GM23338 (cell line): Measurements from ENCODE around the gene SEMA6B. TPM values are rescaled to one million over a fixed set of nuclear protein-coding genes. Genes with fewer than 3 reads are reported as not detected.

Source experiments
- ATAC-seq: fragments of 200-7000 bp; cut with Tn5 transposase; 3 replicates; pipeline ENCODE4 v1.9.1; 2020
- DNase-seq: peaks from one replicate; pipeline ENCODE4 v3.0.0-alpha.2; 2015; ENCODE audit warnings: low spot score
- H2AFZ ChIP-seq: fragments of 200-600 bp; sonication (generic); 2 replicates; pipeline ENCODE4 v1.8.0; 2016; ENCODE audit warnings: antibody characterized with exemption, mild to moderate bottlenecking, moderate library complexity
- H3F3A ChIP-seq: fragments of 200-600 bp; sonication (generic); replicated peaks from 2 replicates; pipeline ENCODE4 v1.8.0; 2017; ENCODE audit warnings: antibody characterized with exemption, mixed run types, low read depth
- H3K27ac ChIP-seq: fragments of 200-600 bp; sonication (generic); 2 replicates; pipeline ENCODE4 v1.6.1; 2016; ENCODE audit warnings: low read depth
- H3K27me3 ChIP-seq: fragments of 200-600 bp; sonication (generic); 2 replicates; pipeline ENCODE4 v1.8.0; 2016; ENCODE audit warnings: mild to moderate bottlenecking, mixed run types, moderate library complexity; ENCODE audit not compliant: insufficient read depth
- H3K36me3 ChIP-seq: fragments of 200-600 bp; sonication (generic); 2 replicates; pipeline ENCODE4 v1.8.0; 2016; ENCODE audit warnings: mild to moderate bottlenecking; ENCODE audit not compliant: insufficient read depth
- H3K4me1 ChIP-seq: fragments of 200-600 bp; sonication (generic); 2 replicates; pipeline ENCODE4 v1.8.0; 2016; ENCODE audit warnings: mild to moderate bottlenecking, moderate library complexity; ENCODE audit not compliant: insufficient read depth
- H3K4me2 ChIP-seq: fragments of 200-600 bp; sonication (generic); 2 replicates; pipeline ENCODE4 v1.7.1; 2017; ENCODE audit warnings: mixed run types
- H3K4me3 ChIP-seq: fragments of 200-600 bp; sonication (generic); 2 replicates; pipeline ENCODE4 v1.6.1; 2016; ENCODE audit warnings: mixed run types
- H3K79me2 ChIP-seq: fragments of 200-600 bp; sonication (generic); replicated peaks from 2 replicates; pipeline ENCODE4 v1.8.0; 2017; ENCODE audit warnings: mild to moderate bottlenecking; ENCODE audit not compliant: insufficient read depth
- H3K9me2 ChIP-seq: fragments of 200-600 bp; sonication (generic); 2 replicates; pipeline ENCODE4 v1.8.0; 2017; ENCODE audit not compliant: insufficient read depth
- H4K20me1 ChIP-seq: fragments of 200-600 bp; sonication (generic); replicated peaks from 2 replicates; pipeline ENCODE4 v1.8.0; 2017; ENCODE audit warnings: mild to moderate bottlenecking; ENCODE audit not compliant: insufficient read depth
- H3K27ac Mint-ChIP-seq: 2 replicates; pipeline ENCODE4 v1.8.0; 2020; ENCODE audit warnings: inconsistent platforms, mild to moderate bottlenecking, moderate library complexity, mixed read lengths
- H3K27me3 Mint-ChIP-seq: 3 replicates; pipeline ENCODE4 v1.8.0; 2022; ENCODE audit warnings: low read depth, mild to moderate bottlenecking, moderate library complexity, mixed read lengths, inconsistent platforms; ENCODE audit not compliant: insufficient read depth, poor library complexity
- H3K36me3 Mint-ChIP-seq: 3 replicates; pipeline ENCODE4 v1.8.0; 2021; ENCODE audit warnings: low read depth, mild to moderate bottlenecking, inconsistent platforms, moderate library complexity, mixed read lengths
- H3K4me1 Mint-ChIP-seq: 3 replicates; pipeline ENCODE4 v1.8.0; 2020; ENCODE audit warnings: mild to moderate bottlenecking, inconsistent platforms, mixed read lengths
- H3K4me3 Mint-ChIP-seq: 3 replicates; pipeline ENCODE4 v1.8.0; 2021; ENCODE audit warnings: moderate library complexity, mild to moderate bottlenecking, inconsistent platforms, mixed read lengths
- H3K9me3 Mint-ChIP-seq: 3 replicates; pipeline ENCODE4 v1.8.0; 2020; ENCODE audit warnings: moderate library complexity, mild to moderate bottlenecking, inconsistent platforms, mixed read lengths
- CREB1 ChIP-seq: fragments of 250-450 bp; sonication (Bioruptor Pico); IDR thresholded peaks from 2 replicates; pipeline ENCODE4 v1.5.0; 2020; ENCODE audit warnings: low read depth, mild to moderate bottlenecking, moderate library complexity
- ETS1 ChIP-seq: IDR thresholded peaks from 2 replicates; pipeline ENCODE4 v1.6.1; 2016; ENCODE audit warnings: antibody characterized with exemption
- EZH2 ChIP-seq: fragments of 200-600 bp; sonication (generic); IDR thresholded peaks from one replicate; pipeline ENCODE4 v1.8.0; 2017; ENCODE audit warnings: antibody characterized with exemption, mild to moderate bottlenecking, low read depth; ENCODE audit not compliant: unreplicated experiment
- EZH2phosphoT487 ChIP-seq: fragments of 200-600 bp; sonication (generic); IDR thresholded peaks from one replicate; pipeline ENCODE4 v1.8.1; 2018; ENCODE audit warnings: antibody characterized with exemption; ENCODE audit not compliant: unreplicated experiment
- JUNB ChIP-seq: IDR thresholded peaks from one replicate; pipeline ENCODE4 v1.6.1; 2016; ENCODE audit warnings: antibody characterized with exemption; ENCODE audit not compliant: unreplicated experiment
- NANOG ChIP-seq: IDR thresholded peaks from 2 replicates; pipeline ENCODE4 v1.6.1; 2016; ENCODE audit warnings: antibody characterized with exemption, borderline replicate concordance
- POLR2AphosphoS5 ChIP-seq: IDR thresholded peaks from 2 replicates; pipeline ENCODE4 v1.6.1; 2016; ENCODE audit warnings: antibody characterized with exemption, low read depth
- STAT1 ChIP-seq: IDR thresholded peaks from one replicate; pipeline ENCODE4 v1.6.1; 2016; ENCODE audit warnings: antibody characterized with exemption; ENCODE audit not compliant: unreplicated experiment
- ZNF114 ChIP-seq: fragments of 250-450 bp; sonication (Bioruptor Pico); IDR thresholded peaks from 2 replicates; pipeline ENCODE4 v1.5.0; 2020; ENCODE audit warnings: mild to moderate bottlenecking, moderate library complexity
- ZNF331 ChIP-seq: fragments of 250-450 bp; sonication (Bioruptor Pico); IDR thresholded peaks from 2 replicates; pipeline ENCODE4 v1.5.0; 2020; ENCODE audit warnings: low read depth, mild to moderate bottlenecking, moderate library complexity
- polyA plus RNA-seq: library from polyadenylated mRNA; unstranded; fragments of >200 nt; fragmentation: Nextera tagmentation; extraction: Ambion mirVana; gene quantifications from 2 replicates; pipeline ENCODE4 v1.2.1, GENCODE V29; 2016
- total RNA-seq: library from RNA; depleted of rRNA; stranded (reverse); fragments of >200 nt; shearing (Covaris generic); gene quantifications from 2 replicates; pipeline ENCODE4 v1.2.3, GENCODE V29; 2014
- TF ChIP-seq, protein P1 (sequence below), 2 experiments: fragments of 200-600 bp in 1 of 2; sonication (generic) in 1 of 2; conservative IDR thresholded peaks; 2 replicates each; pipeline versions ENCODE4 v1.5.1 to v1.6.1; 2016 to 2017; ENCODE audit warnings: antibody characterized with exemption in 2 of 2, low read depth in 2 of 2, mild to moderate bottlenecking in 2 of 2, moderate library complexity in 1 of 2
- TF ChIP-seq, protein P2 (sequence below): IDR thresholded peaks from one replicate; pipeline ENCODE4 v1.6.1; 2018; ENCODE audit warnings: antibody characterized with exemption; ENCODE audit not compliant: unreplicated experiment
- TF ChIP-seq, protein P3 (sequence below): fragments of 250-450 bp; sonication (Bioruptor Pico); IDR thresholded peaks from 2 replicates; pipeline ENCODE4 v1.5.0; 2020; ENCODE audit warnings: mild to moderate bottlenecking, moderate library complexity

SEMA6B gene
- total and polyA plus RNA-seq, 2 experiments from 2014 or later = 5.3 to 42.7 TPM

DNA sequence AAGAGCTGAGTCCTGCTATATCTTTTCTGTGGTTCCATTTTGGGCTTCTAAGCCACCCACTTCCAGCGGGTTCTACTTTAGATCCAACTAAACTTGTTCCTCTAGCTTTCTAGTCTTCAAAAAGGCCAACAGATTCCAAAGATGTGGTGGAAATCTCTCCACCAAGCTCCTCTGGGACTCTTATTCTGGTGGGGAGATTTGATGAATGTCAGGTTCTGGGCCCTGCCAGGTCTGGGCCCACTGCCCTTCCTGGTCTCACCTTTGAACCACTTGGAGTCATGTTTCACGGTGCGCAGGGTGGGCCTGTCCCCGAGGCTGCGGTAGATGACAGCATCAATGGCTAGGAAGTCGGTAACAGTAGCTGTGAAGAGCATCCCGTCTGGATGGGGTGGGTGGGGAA is 4.8 kb downstream of the SEMA6B start:
- no peak overlapping the region for H2AFZ ChIP-seq
- TF ChIP-seq STAT1 = no peak
- TF ChIP-seq, protein P1, sequence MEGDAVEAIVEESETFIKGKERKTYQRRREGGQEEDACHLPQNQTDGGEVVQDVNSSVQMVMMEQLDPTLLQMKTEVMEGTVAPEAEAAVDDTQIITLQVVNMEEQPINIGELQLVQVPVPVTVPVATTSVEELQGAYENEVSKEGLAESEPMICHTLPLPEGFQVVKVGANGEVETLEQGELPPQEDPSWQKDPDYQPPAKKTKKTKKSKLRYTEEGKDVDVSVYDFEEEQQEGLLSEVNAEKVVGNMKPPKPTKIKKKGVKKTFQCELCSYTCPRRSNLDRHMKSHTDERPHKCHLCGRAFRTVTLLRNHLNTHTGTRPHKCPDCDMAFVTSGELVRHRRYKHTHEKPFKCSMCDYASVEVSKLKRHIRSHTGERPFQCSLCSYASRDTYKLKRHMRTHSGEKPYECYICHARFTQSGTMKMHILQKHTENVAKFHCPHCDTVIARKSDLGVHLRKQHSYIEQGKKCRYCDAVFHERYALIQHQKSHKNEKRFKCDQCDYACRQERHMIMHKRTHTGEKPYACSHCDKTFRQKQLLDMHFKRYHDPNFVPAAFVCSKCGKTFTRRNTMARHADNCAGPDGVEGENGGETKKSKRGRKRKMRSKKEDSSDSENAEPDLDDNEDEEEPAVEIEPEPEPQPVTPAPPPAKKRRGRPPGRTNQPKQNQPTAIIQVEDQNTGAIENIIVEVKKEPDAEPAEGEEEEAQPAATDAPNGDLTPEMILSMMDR (conservative IDR thresholded peaks at IDR 0.05; ENCODE audit: low read depth in 2 of 2) = no peak
- TF ChIP-seq POLR2AphosphoS5 = no peak
- no peak for TF ChIP-seq JUNB
- TF ChIP-seq ZNF114 (CRISPR knock-in tag) = no peak
- no peak for TF ChIP-seq EZH2phosphoT487
- TF ChIP-seq, protein P2, sequence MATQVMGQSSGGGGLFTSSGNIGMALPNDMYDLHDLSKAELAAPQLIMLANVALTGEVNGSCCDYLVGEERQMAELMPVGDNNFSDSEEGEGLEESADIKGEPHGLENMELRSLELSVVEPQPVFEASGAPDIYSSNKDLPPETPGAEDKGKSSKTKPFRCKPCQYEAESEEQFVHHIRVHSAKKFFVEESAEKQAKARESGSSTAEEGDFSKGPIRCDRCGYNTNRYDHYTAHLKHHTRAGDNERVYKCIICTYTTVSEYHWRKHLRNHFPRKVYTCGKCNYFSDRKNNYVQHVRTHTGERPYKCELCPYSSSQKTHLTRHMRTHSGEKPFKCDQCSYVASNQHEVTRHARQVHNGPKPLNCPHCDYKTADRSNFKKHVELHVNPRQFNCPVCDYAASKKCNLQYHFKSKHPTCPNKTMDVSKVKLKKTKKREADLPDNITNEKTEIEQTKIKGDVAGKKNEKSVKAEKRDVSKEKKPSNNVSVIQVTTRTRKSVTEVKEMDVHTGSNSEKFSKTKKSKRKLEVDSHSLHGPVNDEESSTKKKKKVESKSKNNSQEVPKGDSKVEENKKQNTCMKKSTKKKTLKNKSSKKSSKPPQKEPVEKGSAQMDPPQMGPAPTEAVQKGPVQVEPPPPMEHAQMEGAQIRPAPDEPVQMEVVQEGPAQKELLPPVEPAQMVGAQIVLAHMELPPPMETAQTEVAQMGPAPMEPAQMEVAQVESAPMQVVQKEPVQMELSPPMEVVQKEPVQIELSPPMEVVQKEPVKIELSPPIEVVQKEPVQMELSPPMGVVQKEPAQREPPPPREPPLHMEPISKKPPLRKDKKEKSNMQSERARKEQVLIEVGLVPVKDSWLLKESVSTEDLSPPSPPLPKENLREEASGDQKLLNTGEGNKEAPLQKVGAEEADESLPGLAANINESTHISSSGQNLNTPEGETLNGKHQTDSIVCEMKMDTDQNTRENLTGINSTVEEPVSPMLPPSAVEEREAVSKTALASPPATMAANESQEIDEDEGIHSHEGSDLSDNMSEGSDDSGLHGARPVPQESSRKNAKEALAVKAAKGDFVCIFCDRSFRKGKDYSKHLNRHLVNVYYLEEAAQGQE = no peak
- no peak for TF ChIP-seq NANOG
- TF ChIP-seq, protein P3, sequence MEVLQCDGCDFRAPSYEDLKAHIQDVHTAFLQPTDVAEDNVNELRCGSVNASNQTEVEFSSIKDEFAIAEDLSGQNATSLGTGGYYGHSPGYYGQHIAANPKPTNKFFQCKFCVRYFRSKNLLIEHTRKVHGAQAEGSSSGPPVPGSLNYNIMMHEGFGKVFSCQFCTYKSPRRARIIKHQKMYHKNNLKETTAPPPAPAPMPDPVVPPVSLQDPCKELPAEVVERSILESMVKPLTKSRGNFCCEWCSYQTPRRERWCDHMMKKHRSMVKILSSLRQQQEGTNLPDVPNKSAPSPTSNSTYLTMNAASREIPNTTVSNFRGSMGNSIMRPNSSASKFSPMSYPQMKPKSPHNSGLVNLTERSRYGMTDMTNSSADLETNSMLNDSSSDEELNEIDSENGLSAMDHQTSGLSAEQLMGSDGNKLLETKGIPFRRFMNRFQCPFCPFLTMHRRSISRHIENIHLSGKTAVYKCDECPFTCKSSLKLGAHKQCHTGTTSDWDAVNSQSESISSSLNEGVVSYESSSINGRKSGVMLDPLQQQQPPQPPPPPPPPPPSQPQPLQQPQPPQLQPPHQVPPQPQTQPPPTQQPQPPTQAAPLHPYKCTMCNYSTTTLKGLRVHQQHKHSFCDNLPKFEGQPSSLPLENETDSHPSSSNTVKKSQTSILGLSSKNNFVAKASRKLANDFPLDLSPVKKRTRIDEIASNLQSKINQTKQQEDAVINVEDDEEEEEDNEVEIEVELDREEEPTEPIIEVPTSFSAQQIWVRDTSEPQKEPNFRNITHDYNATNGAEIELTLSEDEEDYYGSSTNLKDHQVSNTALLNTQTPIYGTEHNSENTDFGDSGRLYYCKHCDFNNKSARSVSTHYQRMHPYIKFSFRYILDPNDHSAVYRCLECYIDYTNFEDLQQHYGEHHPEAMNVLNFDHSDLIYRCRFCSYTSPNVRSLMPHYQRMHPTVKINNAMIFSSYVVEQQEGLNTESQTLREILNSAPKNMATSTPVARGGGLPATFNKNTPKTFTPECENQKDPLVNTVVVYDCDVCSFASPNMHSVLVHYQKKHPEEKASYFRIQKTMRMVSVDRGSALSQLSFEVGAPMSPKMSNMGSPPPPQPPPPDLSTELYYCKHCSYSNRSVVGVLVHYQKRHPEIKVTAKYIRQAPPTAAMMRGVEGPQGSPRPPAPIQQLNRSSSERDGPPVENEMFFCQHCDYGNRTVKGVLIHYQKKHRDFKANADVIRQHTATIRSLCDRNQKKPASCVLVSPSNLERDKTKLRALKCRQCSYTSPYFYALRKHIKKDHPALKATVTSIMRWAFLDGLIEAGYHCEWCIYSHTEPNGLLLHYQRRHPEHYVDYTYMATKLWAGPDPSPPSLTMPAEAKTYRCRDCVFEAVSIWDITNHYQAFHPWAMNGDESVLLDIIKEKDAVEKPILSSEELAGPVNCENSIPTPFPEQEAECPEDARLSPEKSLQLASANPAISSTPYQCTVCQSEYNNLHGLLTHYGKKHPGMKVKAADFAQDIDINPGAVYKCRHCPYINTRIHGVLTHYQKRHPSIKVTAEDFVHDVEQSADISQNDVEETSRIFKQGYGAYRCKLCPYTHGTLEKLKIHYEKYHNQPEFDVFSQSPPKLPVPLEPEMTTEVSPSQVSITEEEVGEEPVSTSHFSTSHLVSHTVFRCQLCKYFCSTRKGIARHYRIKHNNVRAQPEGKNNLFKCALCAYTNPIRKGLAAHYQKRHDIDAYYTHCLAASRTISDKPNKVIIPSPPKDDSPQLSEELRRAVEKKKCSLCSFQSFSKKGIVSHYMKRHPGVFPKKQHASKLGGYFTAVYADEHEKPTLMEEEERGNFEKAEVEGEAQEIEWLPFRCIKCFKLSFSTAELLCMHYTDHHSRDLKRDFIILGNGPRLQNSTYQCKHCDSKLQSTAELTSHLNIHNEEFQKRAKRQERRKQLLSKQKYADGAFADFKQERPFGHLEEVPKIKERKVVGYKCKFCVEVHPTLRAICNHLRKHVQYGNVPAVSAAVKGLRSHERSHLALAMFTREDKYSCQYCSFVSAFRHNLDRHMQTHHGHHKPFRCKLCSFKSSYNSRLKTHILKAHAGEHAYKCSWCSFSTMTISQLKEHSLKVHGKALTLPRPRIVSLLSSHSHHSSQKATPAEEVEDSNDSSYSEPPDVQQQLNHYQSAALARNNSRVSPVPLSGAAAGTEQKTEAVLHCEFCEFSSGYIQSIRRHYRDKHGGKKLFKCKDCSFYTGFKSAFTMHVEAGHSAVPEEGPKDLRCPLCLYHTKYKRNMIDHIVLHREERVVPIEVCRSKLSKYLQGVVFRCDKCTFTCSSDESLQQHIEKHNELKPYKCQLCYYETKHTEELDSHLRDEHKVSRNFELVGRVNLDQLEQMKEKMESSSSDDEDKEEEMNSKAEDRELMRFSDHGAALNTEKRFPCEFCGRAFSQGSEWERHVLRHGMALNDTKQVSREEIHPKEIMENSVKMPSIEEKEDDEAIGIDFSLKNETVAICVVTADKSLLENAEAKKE = no peak
- TF ChIP-seq CREB1 (CRISPR knock-in tag) = no peak
- no peak for TF ChIP-seq EZH2
- TF ChIP-seq ETS1 = no peak
- no peak for TF ChIP-seq ZNF331 (CRISPR knock-in tag)
- H3K36me3 ChIP-seq = peaks cover 4% of the 10 kb centered on the region
- DNase-seq (no peak), ATAC-seq (no peak)
- no peaks in the 10 kb centered on the region for H3K79me2 ChIP-seq
- H3K27me3 ChIP-seq = no peaks in the 10 kb centered on the region
- H3K4me2 ChIP-seq = no peak overlapping the region
- Mint-ChIP-seq H3K4me1 (peaks cover 7% of the 10 kb centered on the region; the same call in 2 of the 3 replicates), H3K9me3 (no peaks in the 10 kb centered on the region), H3K4me3 (no peak overlapping the region), H3K27me3 (peaks cover 26% of the 10 kb centered on the region), H3K27ac (no peak overlapping the region), H3K36me3 (peaks cover 47% of the 10 kb centered on the region)
- H4K20me1 ChIP-seq = peaks cover 17% of the 10 kb centered on the region
- no peaks in the 10 kb centered on the region; the same call in 1 of the 2 replicates for H3K4me1 ChIP-seq
- peaks cover 9% of the 10 kb centered on the region; the same call in 1 of the 2 replicates for H3F3A ChIP-seq
- no peaks in the 10 kb centered on the region for H3K9me2 ChIP-seq
- H3K27ac ChIP-seq = no peak overlapping the region
- H3K4me3 ChIP-seq = no peak overlapping the region
